ENCODE data around the gene GGN. TPM values are rescaled to one million over a fixed set of nuclear protein-coding genes. Genes with fewer than 3 reads are reported as not detected.
A peak's percentile ranks its signal among the peaks of the same experiment; 100 is the strongest.

GGN gene, protein sequence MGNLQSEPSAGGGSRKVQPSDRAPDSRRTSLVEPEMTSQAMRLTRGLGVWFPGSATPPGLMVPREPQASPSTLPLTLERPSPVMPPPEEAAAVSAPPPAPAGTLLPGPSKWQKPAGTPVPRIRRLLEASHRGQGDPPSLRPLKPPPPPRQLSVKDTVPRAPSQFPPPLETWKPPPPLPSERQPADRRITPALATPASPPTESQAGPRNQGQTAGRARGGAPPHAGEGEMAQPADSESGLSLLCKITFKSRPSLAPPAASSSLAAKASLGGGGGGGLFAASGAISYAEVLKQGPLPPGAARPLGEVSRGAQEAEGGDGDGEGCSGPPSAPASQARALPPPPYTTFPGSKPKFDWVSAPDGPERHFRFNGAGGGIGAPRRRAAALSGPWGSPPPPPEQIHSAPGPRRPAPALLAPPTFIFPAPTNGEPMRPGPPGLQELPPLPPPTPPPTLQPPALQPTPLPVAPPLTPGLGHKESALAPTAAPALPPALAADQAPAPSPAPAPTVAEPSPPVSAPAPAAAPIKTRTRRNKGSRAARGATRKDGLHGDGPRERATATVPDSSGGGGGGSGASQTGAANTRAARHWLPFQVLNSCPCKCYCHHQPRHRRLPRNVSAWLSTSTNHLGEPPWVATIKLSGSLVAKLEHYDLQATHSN
- total RNA-seq, result 46.9 TPM

DNA sequence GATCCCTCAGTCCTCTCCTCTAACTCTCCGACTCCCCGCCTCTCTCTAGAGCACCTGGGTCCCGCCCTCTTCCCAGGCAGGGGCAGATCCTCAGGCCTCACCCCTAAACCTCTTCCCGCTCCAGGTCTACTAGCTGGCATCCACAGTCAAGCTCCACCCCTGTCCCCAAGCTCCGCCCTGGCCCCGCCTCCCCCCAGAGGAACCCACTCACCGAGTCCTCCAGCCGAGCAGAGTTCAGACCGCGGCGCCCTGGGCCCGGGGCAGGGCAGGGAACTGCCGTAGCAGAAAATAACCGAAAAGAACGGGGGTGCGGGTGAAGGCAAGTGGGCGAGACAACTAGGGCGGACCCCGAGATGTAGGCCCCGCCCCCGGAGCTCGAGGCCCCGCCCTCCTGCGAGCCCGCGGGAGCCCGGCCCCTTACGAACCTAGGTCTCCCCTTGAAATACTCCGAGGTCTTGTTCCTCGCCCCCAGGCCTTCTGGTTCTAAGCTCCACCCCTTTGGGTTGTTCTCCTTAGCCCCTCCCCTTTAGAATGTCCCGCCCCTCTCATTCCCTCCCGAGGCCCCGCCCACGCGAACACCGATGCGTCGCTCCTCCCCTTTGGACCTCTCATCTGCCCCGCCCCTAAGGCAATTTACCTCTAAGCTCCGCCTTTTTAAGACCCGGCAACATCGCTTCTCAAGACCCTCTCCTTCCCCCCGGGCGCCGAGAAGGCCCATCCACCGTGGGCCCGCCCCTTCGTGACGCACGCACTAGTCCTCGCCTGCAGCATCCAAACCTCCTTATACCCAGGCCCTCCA is at the start of gene GGN:
TSS of gene GGN (minus strand) at position 485 of the 799 bp plus-strand sequence. CDS start 773 bp downstream, outside the sequence.
- Histone ChIP-seq H3K4me1 (peaks cover 6 to 20% of the 10 kb centered on the region in 2 donors), H3K27me3 (no peaks in the 10 kb centered on the region), H3K9me3 (no peaks in the 10 kb centered on the region), H3K27ac (peak within 1 kb of the TSS; percentile 91 to 97), H3K36me3 (peaks cover 19 to 28% of the 10 kb centered on the region in 2 donors), H3K4me3 (peak within 1 kb of the TSS; percentile 58 to 94)
- no peak for TF ChIP-seq CTCF (IDR thresholded peaks at IDR 0.05)
- intact Hi-C loops (cut with DNase I), result loop anchor here (1.0 to 10.0 kb wide), 9 partner anchors 13 to 955 kb away; partner anchors contain the start of genes CATSPERG, EIF3K, FAM98C and MAP4K1
- peak; percentile 75 to 95 for DNase-seq (ENCODE audit: low spot score in 2 of 2)

DNA sequence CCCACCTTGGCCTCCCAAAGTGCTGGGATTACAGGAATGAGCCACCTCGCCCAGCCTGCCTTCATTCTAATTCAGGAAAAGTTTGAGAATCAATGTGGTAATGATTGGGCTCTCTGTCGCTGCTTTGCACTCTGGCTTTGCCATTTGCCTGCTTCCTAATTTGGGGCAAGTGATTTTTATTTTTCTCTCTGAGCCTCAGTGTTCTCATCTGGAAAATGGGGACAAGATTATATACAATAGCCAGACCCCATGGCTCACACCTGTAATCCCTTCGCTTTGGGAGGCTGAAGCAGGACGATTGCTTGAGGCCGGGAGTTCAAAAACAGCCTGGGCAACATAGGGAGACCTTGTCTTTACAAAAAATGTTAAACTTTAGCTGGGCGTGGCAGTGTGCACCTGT is 49.5 kb upstream of the GGN start:
- no peak overlapping the region for H3K4me3 ChIP-seq
- no peaks in the 10 kb centered on the region for H3K4me1 ChIP-seq
- DNase-seq (ENCODE audit: low spot score in 2 of 2), result no peak
- intact Hi-C loops (cut with DNase I), result no loop called here
- H3K27ac ChIP-seq, result no peak overlapping the region
- no peaks in the 10 kb centered on the region for H3K9me3 ChIP-seq
- TF ChIP-seq CTCF (IDR thresholded peaks at IDR 0.05), result no peak
- no peaks in the 10 kb centered on the region for H3K36me3 ChIP-seq
- H3K27me3 ChIP-seq, result peaks cover 9% of the 10 kb centered on the region

- intact Hi-C loops (cut with DNase I), result no loop called here
- TF ChIP-seq CTCF (IDR thresholded peaks at IDR 0.05), result no peak
- Histone ChIP-seq H3K9me3 (no peaks in the 10 kb centered on the region), H3K36me3 (no peaks in the 10 kb centered on the region), H3K4me1 (no peaks in the 10 kb centered on the region), H3K27me3 (peaks cover 9% of the 10 kb centered on the region), H3K4me3 (peak overlapping the region in 1 of 2 donors; percentile 12), H3K27ac (no peak overlapping the region)
- DNase-seq (ENCODE audit: low spot score in 2 of 2), result no peak
Observed at GRCh38 chr19:38434549-38435051, 46.8 kb upstream of the GGN start.

GRCh38 chr19:38433268-38433733 is 45.5 kb upstream of the GGN start, which contains the start of gene RYR1:
RYR1 (plus strand) TSS chr19:38433691; CDS start chr19:38433830, 139 bp downstream.
- H3K27me3 ChIP-seq, result peaks cover 9% of the 10 kb centered on the region

More at GRCh38 chr19:38433268-38433733, 45.5 kb upstream of the GGN start, which contains the start of gene RYR1:
- intact Hi-C loops (cut with DNase I), result no loop called here
- TF ChIP-seq CTCF (IDR thresholded peaks at IDR 0.05), result no peak
- Histone ChIP-seq H3K4me1 (no peaks in the 10 kb centered on the region), H3K9me3 (no peaks in the 10 kb centered on the region), H3K27ac (no peak within 1 kb of the TSS), H3K4me3 (peak within 1 kb of the TSS in 1 of 2 donors; percentile 26), H3K36me3 (no peaks in the 10 kb centered on the region)
- peak in 1 of 2 donors; percentile 67 for DNase-seq (ENCODE audit: low spot score in 2 of 2)
